HL-60/S4 treated with retinoic acid at 250 ng/mL for 4 days and 3 days (cell line): ENCODE measurements around the gene APOE.

Experiments
- in situ Hi-C: fragments of 300-500 bp; cut with MboI; formaldehyde crosslinking; loops from 2 replicates; pipeline ENCODE4 v1.7.0; 2022; ENCODE audit warnings: low sequenced_read_pairs

APOE gene

GRCh38 chr19:44949550-44949949, 44.0 kb downstream of the APOE start:
- in situ Hi-C loops: loop anchor here (5.0 kb wide), 1 partner anchor 37 kb away; the partner anchor contains the start of gene APOC1

DNA sequence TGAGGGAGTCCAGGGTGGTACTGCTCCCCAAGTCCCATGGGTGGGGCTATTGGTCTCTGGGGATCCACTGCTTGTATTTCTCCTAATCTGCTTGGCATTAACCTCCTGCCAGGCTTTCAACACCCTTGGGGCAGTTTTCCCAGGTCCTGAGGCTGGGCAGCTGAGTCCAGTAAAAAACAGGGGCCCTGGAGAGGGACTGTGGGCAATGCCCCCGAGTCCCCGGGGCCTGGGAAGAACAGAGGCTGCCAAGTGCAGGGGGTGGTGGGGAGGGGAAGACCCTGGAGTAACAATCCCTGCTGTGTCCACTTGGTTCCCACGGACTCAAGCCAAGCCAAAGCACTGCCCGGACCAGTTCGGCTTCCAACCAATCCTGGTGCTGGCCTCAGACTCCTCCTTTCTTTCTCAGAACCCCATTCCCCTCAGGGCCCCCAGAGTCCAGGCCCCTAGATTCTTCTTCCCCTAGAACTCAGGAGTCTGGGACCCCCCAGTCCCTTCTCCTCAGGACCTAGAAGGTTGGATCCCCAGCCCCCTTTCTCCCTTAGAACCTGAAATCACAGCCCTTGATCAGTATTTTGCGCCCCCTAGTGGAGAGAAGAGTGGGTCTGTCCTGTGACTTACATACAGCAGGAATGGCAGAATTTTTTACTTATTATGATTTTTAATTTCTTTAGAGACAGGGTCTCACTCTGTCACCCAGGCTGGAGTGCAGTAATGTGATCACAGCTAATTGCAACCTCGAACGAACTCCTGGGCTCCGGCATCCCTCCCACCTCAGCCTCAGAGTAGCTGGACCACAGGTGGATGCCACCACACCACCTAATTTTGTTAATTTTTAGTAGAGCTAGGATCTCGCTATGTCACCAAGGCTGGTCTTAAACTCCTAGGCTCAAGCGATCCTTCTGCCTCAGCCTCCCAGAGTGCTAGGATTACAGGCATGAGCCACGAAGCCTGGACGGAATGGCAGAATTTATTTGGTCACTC, 45.9 kb downstream of the APOE start:
- in situ Hi-C loops: no loop called here

GRCh38 chr19:44954278-44954648, 48.7 kb downstream of the APOE start:
- in situ Hi-C loops: no loop called here

DNA sequence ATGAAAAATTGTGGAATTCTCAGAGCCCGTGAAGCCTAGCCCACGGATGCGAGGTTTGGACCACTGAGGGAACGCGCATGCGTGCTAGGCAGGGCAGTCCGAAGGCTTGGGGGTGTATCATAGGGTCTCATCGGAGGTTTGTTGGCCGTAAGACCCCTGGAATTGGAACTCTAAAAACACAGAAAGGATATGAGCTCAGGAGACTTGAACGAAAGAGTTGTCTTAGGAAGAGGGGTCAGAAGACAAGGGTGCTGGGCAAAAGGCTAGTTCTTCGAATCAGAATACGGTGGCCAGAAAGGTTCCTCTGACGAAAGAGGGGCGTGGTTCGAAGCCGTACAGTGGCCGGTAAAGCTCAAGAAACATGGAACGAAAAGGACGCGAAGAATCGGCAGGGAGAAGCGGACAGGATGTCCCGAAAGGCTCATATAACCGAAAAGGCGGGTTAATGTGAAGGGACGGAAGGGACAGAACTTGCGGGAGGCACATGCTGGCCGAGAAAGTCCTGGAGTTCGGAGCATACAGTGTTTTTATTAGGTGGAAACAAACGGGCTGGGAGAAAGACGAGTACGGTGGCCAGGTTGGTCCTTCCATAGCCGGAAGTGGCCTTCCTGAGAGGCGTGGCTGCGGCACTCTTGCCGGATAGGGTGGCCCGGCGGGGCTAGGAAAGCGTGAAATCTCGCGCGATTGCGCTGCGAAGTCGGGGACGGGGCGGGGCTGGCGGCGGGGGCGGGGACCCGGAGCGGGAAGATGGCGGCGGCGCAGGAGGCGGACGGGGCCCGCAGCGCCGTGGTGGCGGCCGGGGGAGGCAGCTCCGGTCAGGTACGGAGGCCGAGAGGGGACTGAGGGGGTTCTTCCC, 49.3 kb downstream of the APOE start, which contains the start of gene CLPTM1:
TSS of gene CLPTM1 (plus strand) at position 732 of the 856 bp plus-strand sequence. CDS start at position 748, 16 bp downstream.
- in situ Hi-C loops: no loop called here

DNA sequence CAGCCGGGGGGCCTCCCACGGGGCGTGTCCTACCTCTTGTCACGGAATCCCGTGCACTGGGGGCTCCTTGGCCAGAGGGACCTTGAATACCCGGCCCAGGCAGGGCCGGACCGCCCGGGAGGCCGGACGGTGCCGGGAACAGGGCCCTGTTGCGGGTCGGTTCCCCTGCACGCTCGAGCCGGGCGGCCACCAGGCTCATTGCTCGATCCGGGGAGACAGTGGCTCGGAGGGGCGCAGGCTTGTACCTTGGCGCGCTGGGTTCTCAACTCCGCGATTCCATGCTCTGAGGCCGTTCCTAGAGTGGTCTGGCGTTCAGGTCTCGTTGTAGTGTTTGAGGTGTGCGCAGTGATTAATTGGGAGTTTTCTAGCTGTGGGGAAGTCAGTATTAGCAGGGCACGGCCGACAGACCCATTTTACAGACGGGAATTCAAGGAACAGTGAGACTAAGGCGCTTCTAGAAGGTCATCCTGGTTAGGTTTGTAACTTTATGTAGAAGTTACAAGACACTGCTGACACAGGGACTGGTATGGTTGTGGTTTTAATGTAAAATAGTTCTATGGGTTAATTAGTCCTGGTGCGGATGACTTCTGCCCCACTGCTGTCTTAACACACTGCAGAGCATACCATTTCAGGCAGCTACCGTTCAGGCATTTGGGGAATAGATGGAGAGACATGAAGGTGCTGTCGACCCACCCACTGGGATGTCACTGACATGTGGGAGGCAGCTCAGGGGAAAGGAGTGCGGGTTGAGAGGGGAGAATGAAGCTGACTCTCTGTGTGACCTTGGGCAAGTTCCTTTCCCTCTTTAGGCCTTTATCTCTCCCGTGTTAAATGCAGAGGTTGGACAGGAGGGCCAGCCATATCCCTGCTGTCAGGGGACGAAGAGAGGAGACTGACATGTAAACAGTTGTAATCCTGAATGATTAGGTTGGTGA, 50.2 kb downstream of the APOE start:
- in situ Hi-C loops: no loop called here

DNA sequence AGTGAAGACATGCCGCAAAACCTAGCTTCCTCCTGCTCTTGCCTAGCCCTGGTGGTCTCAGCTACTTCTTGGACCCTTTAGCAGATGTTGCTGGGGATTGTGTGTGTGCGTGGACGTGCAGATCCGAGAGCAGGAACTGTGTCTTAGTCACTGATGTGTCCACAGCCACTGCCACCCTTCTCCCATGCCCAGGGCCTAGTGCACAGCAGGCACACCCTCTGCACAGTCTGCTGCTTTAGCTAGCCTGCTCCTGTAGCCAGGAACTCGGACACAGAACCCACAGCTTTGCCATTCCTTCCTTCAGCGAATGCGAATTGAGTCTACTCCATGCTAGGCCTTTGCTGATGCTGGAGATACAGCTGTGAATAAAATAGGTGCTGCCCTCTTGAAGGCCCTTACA, 51.9 kb downstream of the APOE start:
- in situ Hi-C loops: no loop called here

DNA sequence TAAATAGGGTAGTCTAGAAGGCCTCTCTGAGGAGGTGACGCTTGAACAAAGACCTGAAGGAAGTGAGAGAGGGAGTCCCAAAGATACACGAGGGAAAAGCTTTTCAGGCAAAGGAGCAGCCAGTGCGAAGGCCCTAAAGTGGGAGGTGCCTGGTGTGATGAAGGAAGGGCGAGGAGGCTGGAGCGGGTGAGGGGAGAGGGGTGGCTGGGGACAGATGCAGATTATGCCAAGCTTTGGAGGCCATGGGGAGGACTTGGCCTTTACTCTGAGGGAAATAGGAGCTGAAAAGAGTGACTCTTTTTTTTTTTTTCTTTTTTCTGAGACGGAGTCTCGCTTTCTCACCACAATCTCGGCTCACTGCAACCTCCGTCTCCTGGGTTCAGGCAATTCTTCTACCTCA, 52.5 kb downstream of the APOE start:
- in situ Hi-C loops: no loop called here
